Measurements from ENCODE around the gene LIMS1. TPM values are rescaled to one million over a fixed set of nuclear protein-coding genes. Genes with fewer than 3 reads are reported as not detected.
A peak's percentile ranks its signal among the peaks of the same experiment; 100 is the strongest.

The LIMS1 gene
- total and polyA plus RNA-seq, 2 donors: 27.1 to 28.5 TPM

- WGBS: 98% methylated on average over 2 of the region's 2 CpGs
- DNase-seq (ENCODE audit: low read depth in 6 of 9, low spot score in 9 of 9): no peak
- H3K27ac ChIP-seq (ENCODE audit: low read depth in 1 of 2, low read length in 1 of 2): no peak overlapping the region
Observed at GRCh38 chr2:108574332-108574731, 40.1 kb downstream of the LIMS1 start.

GRCh38 chr2:108575132-108575966 lies 41.1 kb downstream of the LIMS1 start:
- 70% methylated on average over 7 of the region's 7 CpGs for WGBS

More at GRCh38 chr2:108574332-108574731, 40.1 kb downstream of the LIMS1 start:
- Histone ChIP-seq H3K4me3 (ENCODE audit: low read length in 2 of 2) (no peak overlapping the region), H3K9me3 (ENCODE audit: control insufficient read depth in 2 of 2, insufficient read depth in 1 of 2, low read length in 1 of 2) (no peaks in the 10 kb centered on the region), H3K36me3 (ENCODE audit: control insufficient read depth in 2 of 2, insufficient read depth in 2 of 2, low read length in 1 of 2) (no peaks in the 10 kb centered on the region), H3K4me1 (ENCODE audit: control insufficient read depth in 2 of 2, insufficient read depth in 2 of 2, low read length in 2 of 2) (peaks cover 3 to 4% of the 10 kb centered on the region in 2 donors), H3K27me3 (ENCODE audit: control insufficient read depth in 2 of 2, insufficient read depth in 1 of 2, low read length in 1 of 2) (no peaks in the 10 kb centered on the region)

GRCh38 chr2:108577099-108577498 lies 42.8 kb downstream of the LIMS1 start:
- no peak for DNase-seq (ENCODE audit: low read depth in 6 of 9, low spot score in 9 of 9)
- H3K4me1 ChIP-seq (ENCODE audit: control insufficient read depth in 2 of 2, insufficient read depth in 2 of 2, low read length in 2 of 2): peaks cover 3 to 4% of the 10 kb centered on the region in 2 donors
- H3K9me3 ChIP-seq (ENCODE audit: control insufficient read depth in 2 of 2, insufficient read depth in 1 of 2, low read length in 1 of 2): no peaks in the 10 kb centered on the region
- no peak overlapping the region for H3K4me3 ChIP-seq (ENCODE audit: low read length in 2 of 2)
- no peaks in the 10 kb centered on the region for H3K27me3 ChIP-seq (ENCODE audit: control insufficient read depth in 2 of 2, insufficient read depth in 1 of 2, low read length in 1 of 2)
- no peak overlapping the region for H3K27ac ChIP-seq (ENCODE audit: low read depth in 1 of 2, low read length in 1 of 2)
- no peaks in the 10 kb centered on the region for H3K36me3 ChIP-seq (ENCODE audit: control insufficient read depth in 2 of 2, insufficient read depth in 2 of 2, low read length in 1 of 2)
- WGBS: 97% methylated on average over 9 of the region's 9 CpGs

More at GRCh38 chr2:108575132-108575966, 41.1 kb downstream of the LIMS1 start:
- peak in 1 of 9 donors; percentile 49 for DNase-seq (ENCODE audit: low read depth in 6 of 9, low spot score in 9 of 9)
- no peaks in the 10 kb centered on the region for H3K9me3 ChIP-seq (ENCODE audit: control insufficient read depth in 2 of 2, insufficient read depth in 1 of 2, low read length in 1 of 2)
- no peaks in the 10 kb centered on the region for H3K27me3 ChIP-seq (ENCODE audit: control insufficient read depth in 2 of 2, insufficient read depth in 1 of 2, low read length in 1 of 2)
- H3K4me3 ChIP-seq (ENCODE audit: low read length in 2 of 2): no peak overlapping the region
- peak overlapping the region in 1 of 2 donors; percentile 69 for H3K27ac ChIP-seq (ENCODE audit: low read depth in 1 of 2, low read length in 1 of 2)
- H3K36me3 ChIP-seq (ENCODE audit: control insufficient read depth in 2 of 2, insufficient read depth in 2 of 2, low read length in 1 of 2): no peaks in the 10 kb centered on the region
- H3K4me1 ChIP-seq (ENCODE audit: control insufficient read depth in 2 of 2, insufficient read depth in 2 of 2, low read length in 2 of 2): peaks cover 3 to 4% of the 10 kb centered on the region in 2 donors

- no peak overlapping the region for H3K27ac ChIP-seq (ENCODE audit: low read depth in 1 of 2, low read length in 1 of 2)
- no peak for DNase-seq (ENCODE audit: low read depth in 6 of 9, low spot score in 9 of 9)
- H3K4me3 ChIP-seq (ENCODE audit: low read length in 2 of 2): no peak overlapping the region
- no peaks in the 10 kb centered on the region for H3K27me3 ChIP-seq (ENCODE audit: control insufficient read depth in 2 of 2, insufficient read depth in 1 of 2, low read length in 1 of 2)
- no peaks in the 10 kb centered on the region for H3K9me3 ChIP-seq (ENCODE audit: control insufficient read depth in 2 of 2, insufficient read depth in 1 of 2, low read length in 1 of 2)
- 94% methylated on average over 6 of the region's 6 CpGs for WGBS
- peaks cover 3 to 4% of the 10 kb centered on the region in 2 donors for H3K4me1 ChIP-seq (ENCODE audit: control insufficient read depth in 2 of 2, insufficient read depth in 2 of 2, low read length in 2 of 2)
- no peaks in the 10 kb centered on the region for H3K36me3 ChIP-seq (ENCODE audit: control insufficient read depth in 2 of 2, insufficient read depth in 2 of 2, low read length in 1 of 2)
Observed at GRCh38 chr2:108579623-108580022, 45.4 kb downstream of the LIMS1 start.

- Histone ChIP-seq H3K27me3 (ENCODE audit: control insufficient read depth in 2 of 2, insufficient read depth in 1 of 2, low read length in 1 of 2) (no peaks in the 10 kb centered on the region), H3K27ac (ENCODE audit: low read depth in 1 of 2, low read length in 1 of 2) (peak overlapping the region in 1 of 2 donors; percentile 32), H3K36me3 (ENCODE audit: control insufficient read depth in 2 of 2, insufficient read depth in 2 of 2, low read length in 1 of 2) (no peaks in the 10 kb centered on the region), H3K9me3 (ENCODE audit: control insufficient read depth in 2 of 2, insufficient read depth in 1 of 2, low read length in 1 of 2) (no peaks in the 10 kb centered on the region), H3K4me3 (ENCODE audit: low read length in 2 of 2) (no peak overlapping the region), H3K4me1 (ENCODE audit: control insufficient read depth in 2 of 2, insufficient read depth in 2 of 2, low read length in 2 of 2) (peaks cover 2 to 3% of the 10 kb centered on the region in 2 donors)
- DNase-seq (ENCODE audit: low read depth in 6 of 9, low spot score in 9 of 9): no peak
- WGBS: 93% methylated on average over 1 of the region's 1 CpG
Observed at GRCh38 chr2:108580050-108580449, 45.8 kb downstream of the LIMS1 start.

GRCh38 chr2:108583903-108584520 lies 49.7 kb downstream of the LIMS1 start:
- no peak overlapping the region for H3K27ac ChIP-seq (ENCODE audit: low read depth in 1 of 2, low read length in 1 of 2)
- DNase-seq (ENCODE audit: low read depth in 6 of 9, low spot score in 9 of 9): peak; percentile 23 to 80 (median 64)
- H3K4me3 ChIP-seq (ENCODE audit: low read length in 2 of 2): no peak overlapping the region
- H3K4me1 ChIP-seq (ENCODE audit: control insufficient read depth in 2 of 2, insufficient read depth in 2 of 2, low read length in 2 of 2): peaks cover 0 to 2% of the 10 kb centered on the region in 2 donors
- no peaks in the 10 kb centered on the region for H3K9me3 ChIP-seq (ENCODE audit: control insufficient read depth in 2 of 2, insufficient read depth in 1 of 2, low read length in 1 of 2)
- 89% methylated on average over 4 of the region's 4 CpGs for WGBS
- no peaks in the 10 kb centered on the region for H3K36me3 ChIP-seq (ENCODE audit: control insufficient read depth in 2 of 2, insufficient read depth in 2 of 2, low read length in 1 of 2)
- no peaks in the 10 kb centered on the region for H3K27me3 ChIP-seq (ENCODE audit: control insufficient read depth in 2 of 2, insufficient read depth in 1 of 2, low read length in 1 of 2)

- no peaks in the 10 kb centered on the region for H3K27me3 ChIP-seq (ENCODE audit: control insufficient read depth in 2 of 2, insufficient read depth in 1 of 2, low read length in 1 of 2)
- H3K9me3 ChIP-seq (ENCODE audit: control insufficient read depth in 2 of 2, insufficient read depth in 1 of 2, low read length in 1 of 2): no peaks in the 10 kb centered on the region
- no peak overlapping the region for H3K4me3 ChIP-seq (ENCODE audit: low read length in 2 of 2)
- 97% methylated on average over 4 of the region's 4 CpGs for WGBS
- H3K27ac ChIP-seq (ENCODE audit: low read depth in 1 of 2, low read length in 1 of 2): no peak overlapping the region
- H3K36me3 ChIP-seq (ENCODE audit: control insufficient read depth in 2 of 2, insufficient read depth in 2 of 2, low read length in 1 of 2): no peaks in the 10 kb centered on the region
- DNase-seq (ENCODE audit: low read depth in 6 of 9, low spot score in 9 of 9): no peak
- H3K4me1 ChIP-seq (ENCODE audit: control insufficient read depth in 2 of 2, insufficient read depth in 2 of 2, low read length in 2 of 2): peaks cover 0 to 2% of the 10 kb centered on the region in 2 donors
Observed at GRCh38 chr2:108585436-108585835, 51.2 kb downstream of the LIMS1 start.

GRCh38 chr2:108586116-108586515 lies 51.8 kb downstream of the LIMS1 start:
- Histone ChIP-seq H3K4me1 (ENCODE audit: control insufficient read depth in 2 of 2, insufficient read depth in 2 of 2, low read length in 2 of 2) (peaks cover 0 to 2% of the 10 kb centered on the region in 2 donors), H3K36me3 (ENCODE audit: control insufficient read depth in 2 of 2, insufficient read depth in 2 of 2, low read length in 1 of 2) (no peaks in the 10 kb centered on the region), H3K27me3 (ENCODE audit: control insufficient read depth in 2 of 2, insufficient read depth in 1 of 2, low read length in 1 of 2) (no peaks in the 10 kb centered on the region), H3K27ac (ENCODE audit: low read depth in 1 of 2, low read length in 1 of 2) (no peak overlapping the region), H3K9me3 (ENCODE audit: control insufficient read depth in 2 of 2, insufficient read depth in 1 of 2, low read length in 1 of 2) (no peaks in the 10 kb centered on the region), H3K4me3 (ENCODE audit: low read length in 2 of 2) (no peak overlapping the region)
- 97% methylated on average over 7 of the region's 7 CpGs for WGBS
- DNase-seq (ENCODE audit: low read depth in 6 of 9, low spot score in 9 of 9): no peak

GRCh38 chr2:108586631-108587030 lies 52.4 kb downstream of the LIMS1 start:
- Histone ChIP-seq H3K36me3 (ENCODE audit: control insufficient read depth in 2 of 2, insufficient read depth in 2 of 2, low read length in 1 of 2) (no peaks in the 10 kb centered on the region), H3K4me3 (ENCODE audit: low read length in 2 of 2) (no peak overlapping the region), H3K4me1 (ENCODE audit: control insufficient read depth in 2 of 2, insufficient read depth in 2 of 2, low read length in 2 of 2) (peaks cover 0 to 2% of the 10 kb centered on the region in 2 donors), H3K27ac (ENCODE audit: low read depth in 1 of 2, low read length in 1 of 2) (no peak overlapping the region), H3K27me3 (ENCODE audit: control insufficient read depth in 2 of 2, insufficient read depth in 1 of 2, low read length in 1 of 2) (no peaks in the 10 kb centered on the region), H3K9me3 (ENCODE audit: control insufficient read depth in 2 of 2, insufficient read depth in 1 of 2, low read length in 1 of 2) (no peaks in the 10 kb centered on the region)
- WGBS: 94% methylated on average over 5 of the region's 5 CpGs
- DNase-seq (ENCODE audit: low read depth in 6 of 9, low spot score in 9 of 9): no peak

Measured in thymus (tissue), 11 donors.